ENCODE measurements around the gene KCNJ16.

Gene KCNJ16

DNA sequence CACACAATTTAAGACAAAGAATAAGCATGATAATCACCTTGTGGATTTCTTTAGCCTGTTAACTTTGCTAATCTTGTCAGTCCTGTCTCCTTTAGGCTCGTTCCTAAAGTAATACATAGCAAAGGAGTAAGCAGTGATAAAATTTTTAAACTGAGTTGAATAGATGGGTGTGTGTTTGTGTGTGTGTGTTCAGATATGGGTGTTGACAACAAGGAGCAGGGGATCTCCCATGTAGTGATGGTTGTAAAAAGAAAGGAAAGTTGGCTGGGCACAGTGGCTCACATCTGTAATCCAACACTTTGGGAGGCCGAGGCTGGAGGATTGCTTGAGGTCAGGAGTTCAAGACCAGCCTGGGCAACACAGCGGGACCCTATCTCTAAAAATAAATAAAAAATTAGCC is 49.7 kb downstream of the KCNJ16 start:
- in situ Hi-C loops (cut with MboI; ENCODE audit: low sequenced_read_pairs): no loop called here

DNA sequence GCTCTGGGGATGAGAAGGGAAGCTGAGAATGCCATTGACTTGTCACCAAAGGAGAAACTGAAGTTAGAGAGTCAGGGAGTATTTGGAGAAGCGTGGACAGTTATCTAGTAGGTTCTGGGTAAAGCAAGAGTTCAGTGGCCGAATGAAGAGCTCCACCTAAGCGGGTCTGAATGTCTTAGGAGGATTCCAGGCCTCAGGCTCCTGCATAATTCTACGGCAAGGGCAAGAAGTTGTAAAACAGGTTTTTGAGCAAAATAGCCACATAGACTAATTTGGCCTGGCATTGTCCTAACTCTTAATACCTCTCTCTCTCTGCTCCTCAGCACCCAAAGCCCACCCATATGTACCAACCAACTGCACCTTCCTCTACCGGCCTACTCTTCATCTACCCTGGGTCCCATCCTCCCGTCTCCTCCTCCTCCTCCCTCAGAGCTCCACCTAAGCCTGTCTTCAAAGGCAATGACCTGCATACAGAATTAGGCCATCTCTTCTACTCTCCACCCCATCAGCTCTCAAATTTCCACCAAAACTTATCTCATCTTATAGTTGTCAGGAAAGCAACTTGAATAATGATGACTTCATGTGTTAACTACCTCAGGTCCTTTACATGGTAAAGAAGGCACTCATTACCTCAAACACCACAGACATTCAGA is 52.3 kb downstream of the KCNJ16 start:
- in situ Hi-C loops (cut with MboI; ENCODE audit: low sequenced_read_pairs): no loop called here

DNA sequence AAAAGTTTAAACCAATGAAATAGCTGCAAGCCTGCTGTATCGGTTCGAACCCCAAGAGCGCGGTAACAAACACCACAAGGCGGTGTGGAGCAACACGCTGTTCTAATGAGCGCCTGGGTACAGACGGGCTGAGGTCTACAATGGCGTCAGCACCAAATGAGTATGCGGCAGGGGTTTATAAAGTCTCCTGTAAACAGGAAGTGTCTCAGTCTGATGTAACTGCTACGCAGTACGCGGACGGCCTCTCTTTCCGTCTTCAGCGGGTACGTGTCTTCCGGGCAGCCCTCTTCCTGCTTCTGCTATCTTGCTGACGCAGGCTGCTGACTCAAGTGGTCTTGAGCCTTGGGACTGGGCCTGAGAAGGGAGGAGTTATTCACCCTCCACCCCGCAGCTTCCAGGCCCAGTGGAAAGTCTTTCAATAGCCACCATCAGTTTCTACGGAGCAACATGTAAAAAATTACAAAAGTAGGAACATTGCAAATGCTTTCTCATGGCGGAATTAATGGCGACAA is 53.8 kb downstream of the KCNJ16 start:
- in situ Hi-C loops (cut with MboI; ENCODE audit: low sequenced_read_pairs): no loop called here

DNA sequence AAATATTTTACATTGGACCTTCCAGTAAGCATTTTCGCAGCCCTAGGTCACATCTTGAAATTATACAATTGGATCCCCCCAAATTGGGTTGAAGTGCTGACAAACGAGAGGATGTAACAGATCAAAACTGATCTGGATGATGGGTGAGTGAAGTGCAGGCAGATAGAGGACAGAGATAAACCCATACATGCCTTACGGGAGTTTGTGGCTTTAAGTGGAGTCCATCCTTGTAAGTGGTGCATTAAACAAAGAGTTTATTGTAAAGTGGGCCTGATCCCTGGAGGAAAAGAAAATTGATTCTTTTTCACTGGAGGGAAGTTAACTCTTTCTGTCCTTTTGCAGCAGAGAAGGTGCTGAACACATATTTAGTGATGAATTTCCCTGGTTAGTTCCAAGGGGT is 55.3 kb downstream of the KCNJ16 start:
- in situ Hi-C loops (cut with MboI; ENCODE audit: low sequenced_read_pairs): no loop called here

DNA sequence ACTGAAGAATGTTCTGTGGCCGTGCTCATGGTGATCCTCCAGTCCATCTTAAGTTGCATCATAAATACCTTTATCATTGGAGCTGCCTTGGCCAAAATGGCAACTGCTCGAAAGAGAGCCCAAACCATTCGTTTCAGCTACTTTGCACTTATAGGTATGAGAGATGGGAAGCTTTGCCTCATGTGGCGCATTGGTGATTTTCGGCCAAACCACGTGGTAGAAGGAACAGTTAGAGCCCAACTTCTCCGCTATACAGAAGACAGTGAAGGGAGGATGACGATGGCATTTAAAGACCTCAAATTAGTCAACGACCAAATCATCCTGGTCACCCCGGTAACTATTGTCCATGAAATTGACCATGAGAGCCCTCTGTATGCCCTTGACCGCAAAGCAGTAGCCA is 57.5 kb downstream of the KCNJ16 start:
- in situ Hi-C loops (cut with MboI; ENCODE audit: low sequenced_read_pairs): no loop called here

DNA sequence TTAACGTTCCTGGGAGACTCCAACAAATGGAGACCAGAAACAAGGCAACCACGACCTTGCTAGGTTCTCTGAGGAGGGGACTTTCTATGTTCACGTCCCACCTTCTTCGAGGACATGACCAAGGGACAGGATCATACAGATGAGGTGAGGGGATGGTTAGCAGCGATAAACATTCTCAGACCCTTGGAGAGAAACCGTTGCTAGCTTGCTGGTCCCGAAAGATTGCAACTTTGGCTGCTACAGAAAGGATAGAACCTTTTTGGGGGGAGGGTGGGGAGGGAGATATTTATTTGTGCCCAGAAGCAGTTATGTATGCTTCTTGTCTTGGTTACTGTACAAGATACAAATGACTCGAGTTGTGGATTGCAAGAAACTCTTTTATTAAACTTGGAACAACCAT is 59.0 kb downstream of the KCNJ16 start:
- in situ Hi-C loops (cut with MboI; ENCODE audit: low sequenced_read_pairs): no loop called here

DNA sequence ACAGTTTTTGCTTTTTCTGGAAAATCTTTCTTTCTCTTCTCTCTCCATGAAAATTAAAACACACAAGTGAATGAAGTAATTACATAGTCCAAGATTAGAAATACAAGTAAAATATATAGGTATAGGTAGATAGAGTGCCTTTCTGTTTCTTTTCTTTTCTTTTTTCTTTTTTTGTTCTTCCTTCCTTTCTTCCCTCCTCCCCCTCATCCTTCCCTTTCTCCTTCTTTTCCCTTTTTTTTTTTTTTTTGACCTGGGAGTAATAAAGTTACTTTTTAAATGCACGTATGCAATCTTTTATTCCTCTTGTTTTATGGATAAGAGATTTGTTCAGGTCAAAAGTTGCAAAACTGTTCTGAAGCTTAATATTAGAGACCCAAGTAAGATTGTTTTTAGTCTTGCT is 59.8 kb downstream of the KCNJ16 start:
- in situ Hi-C loops (cut with MboI; ENCODE audit: low sequenced_read_pairs): no loop called here

DNA sequence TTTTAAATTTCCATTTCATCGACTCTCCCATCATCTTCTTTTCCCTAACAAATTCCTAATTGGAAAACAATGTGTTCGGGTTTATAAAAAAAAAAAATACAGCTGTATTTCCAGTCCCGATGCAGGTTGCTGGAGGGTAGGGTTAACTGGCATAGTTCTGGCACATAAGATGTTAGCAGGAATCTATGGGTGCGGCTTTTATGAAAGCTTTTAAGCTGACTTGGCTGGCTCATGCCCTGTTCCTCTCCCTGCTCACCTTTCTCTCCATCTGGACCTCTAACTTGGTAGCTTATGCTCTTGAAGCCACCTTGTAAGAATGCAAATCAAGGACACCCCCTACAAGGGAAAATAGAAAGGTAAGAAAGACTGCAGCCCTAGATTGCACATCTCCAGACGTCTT is 61.1 kb downstream of the KCNJ16 start:
- in situ Hi-C loops (cut with MboI; ENCODE audit: low sequenced_read_pairs): no loop called here

DNA sequence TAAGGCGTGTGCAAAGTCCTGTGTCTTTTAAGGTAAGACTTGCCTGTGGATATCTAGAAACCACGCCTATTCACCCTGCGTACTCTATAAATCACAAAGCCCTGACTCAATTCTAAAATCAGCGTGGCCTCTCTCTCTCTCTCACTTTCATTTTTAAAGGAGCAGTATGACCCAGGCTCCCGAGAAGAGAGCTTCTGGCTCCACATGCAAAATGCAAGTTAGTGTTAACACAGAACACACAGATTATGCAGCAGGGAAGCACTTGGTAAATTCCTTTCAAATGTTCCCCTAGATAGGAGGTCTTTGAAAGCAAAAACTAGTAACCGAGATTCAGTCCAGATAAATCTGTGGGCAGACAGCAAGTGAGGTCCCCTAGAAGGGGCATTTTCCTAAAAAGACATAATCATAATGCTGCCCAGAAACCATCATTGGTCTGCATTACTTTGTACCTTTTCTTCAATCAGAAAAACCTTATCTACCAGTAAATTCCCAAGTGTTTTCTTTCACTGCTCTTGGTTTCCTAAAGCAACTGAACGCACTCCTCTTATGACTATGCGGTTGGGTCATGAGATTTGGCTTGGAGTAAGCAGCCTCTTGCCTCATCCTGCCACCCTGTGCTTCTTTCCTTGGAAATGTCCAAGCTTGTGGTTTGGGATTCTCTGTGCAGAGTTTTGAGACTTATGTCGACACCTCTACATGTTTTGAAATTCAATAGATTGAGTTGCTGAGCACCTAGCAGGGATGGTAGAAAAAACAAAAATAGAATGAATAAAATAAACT is 62.6 kb downstream of the KCNJ16 start:
- in situ Hi-C loops (cut with MboI; ENCODE audit: low sequenced_read_pairs): no loop called here

DNA sequence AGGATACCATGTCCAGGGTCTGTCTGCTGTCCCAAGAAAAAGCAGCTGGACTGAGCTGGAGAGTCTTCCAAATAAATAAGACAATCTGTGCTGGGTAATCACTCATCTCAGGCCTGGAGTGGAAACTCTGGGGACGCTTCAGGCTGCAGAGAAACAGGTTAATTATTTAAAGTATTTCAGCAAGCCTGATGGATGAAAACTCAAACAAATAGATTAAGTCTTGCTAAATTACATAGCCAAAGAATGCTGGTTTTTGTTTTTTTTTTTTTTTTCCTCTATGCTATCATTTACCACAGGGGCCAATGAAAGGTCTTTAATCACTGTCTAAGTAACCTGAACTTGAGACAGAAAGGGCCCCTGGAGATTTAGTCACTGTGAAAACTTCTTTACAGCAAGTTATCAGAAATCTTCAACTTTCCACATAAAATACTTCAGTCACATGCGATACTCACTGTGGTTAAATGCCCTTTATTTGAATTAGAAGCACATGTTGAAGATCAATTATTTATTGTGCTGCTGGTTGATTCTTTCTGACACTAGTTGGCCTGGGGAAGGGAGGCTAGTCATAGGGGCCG is 63.4 kb downstream of the KCNJ16 start:
- in situ Hi-C loops (cut with MboI; ENCODE audit: low sequenced_read_pairs): no loop called here

DNA sequence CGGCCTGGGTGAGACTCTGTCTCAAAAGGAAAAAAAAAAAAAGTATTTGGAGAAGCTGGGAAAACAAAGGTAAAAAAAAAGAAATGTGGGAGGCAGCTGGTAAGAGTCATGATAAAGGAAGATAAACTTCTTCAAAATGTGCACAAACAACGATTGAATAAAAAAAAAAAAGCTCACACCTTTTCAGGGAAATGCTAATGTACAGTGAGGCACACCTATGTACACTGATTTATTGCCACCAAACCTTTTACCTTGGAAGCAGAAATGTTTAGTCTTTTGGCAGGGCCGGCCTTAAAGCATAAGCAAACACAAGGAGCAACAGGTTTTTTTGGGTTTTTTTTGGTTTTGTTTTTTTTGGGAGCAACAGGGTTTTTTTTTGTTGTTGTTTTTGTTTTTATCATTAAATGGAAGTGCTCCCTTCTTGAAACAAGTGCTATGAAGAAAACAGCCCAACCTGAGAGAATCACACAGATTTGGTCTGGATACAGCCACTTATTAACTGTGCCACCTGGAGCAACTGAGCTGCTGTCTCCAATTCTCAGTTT is 64.5 kb downstream of the KCNJ16 start:
- in situ Hi-C loops (cut with MboI; ENCODE audit: low sequenced_read_pairs): no loop called here

DNA sequence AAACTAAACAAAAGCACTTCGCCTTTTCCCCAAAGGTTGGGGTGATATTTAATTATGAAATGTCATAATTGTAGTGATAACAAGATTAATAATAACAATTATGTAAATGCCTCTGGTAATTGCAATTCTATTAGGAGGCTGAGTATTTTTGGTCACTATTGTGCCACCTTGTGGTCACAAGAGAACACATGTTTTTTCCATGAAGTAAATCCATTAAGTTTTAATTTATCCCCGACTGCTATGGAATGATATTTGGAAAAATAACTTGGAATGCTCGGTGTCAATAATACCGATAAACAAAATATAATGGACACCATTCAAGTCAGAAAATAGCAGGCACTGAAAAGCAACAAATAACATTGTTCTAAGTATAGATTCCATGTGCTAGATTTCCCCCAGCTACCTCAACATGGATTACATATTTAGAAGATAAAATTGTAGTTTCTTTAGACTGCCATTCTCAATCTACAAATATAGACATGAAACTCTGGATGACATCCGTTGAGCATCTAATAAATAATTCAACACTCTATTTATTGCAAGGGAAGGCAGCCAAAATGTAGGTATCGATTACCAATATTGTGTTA is 69.3 kb downstream of the KCNJ16 start:
- in situ Hi-C loops (cut with MboI; ENCODE audit: low sequenced_read_pairs): no loop called here

DNA sequence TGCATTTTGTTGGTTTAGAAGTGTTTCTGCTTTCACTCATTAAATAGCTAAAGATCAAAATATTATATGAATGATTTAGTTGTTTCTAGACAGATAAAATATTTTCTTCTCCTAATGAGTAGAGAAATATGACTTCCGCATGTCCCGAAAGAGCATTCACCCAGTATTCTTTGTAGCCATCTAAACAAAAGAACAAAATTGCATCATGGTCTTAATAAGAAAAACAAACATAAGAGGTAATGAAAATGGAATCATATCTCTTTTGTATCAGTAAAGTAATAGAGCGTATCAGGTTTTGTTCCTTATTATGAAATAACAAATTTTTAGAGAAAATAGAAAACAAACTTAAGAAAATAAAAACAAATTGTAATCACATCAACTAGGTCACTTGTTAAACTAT is 78.2 kb downstream of the KCNJ16 start:
- in situ Hi-C loops (cut with MboI; ENCODE audit: low sequenced_read_pairs): no loop called here

DNA sequence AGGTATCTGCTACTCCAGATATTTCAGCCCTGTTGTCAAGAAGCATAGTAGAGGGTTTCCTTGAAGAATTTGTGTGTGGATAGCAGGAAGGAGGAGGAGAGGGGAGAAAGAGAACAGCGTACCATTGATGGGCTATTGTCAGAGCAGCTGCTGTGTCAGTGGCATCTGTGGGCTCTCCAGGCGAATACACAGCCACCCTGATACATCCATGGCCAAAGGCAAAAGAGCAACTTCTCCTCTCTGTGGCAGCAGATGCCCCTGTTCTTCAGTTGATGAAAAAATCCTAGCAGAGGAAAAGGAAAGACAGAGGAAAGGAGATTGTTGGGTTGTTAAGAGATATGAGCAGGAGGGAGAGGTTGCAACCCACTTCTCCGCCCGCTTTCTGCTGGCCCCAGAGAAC is 82.1 kb downstream of the KCNJ16 start:
- in situ Hi-C loops (cut with MboI; ENCODE audit: low sequenced_read_pairs): no loop called here

DNA sequence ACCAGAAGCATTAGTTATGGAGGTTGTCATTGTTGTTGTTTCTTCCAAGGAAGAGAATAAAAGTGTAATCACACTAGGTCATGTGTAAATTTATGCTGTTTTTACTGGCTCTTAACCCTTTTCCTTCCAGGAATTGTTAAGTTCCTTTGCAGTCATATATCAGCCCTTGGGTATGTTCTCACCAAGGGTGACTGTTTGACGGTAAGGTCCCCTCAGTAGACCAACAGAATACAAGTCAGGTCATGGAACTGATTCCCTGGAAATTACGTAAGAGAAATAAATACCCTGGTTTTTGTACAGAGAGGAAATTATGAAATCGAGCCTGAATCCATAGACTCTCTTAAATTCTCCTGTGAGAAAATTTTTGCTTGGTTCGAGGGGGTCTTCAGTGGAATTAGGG is 83.2 kb downstream of the KCNJ16 start:
- in situ Hi-C loops (cut with MboI; ENCODE audit: low sequenced_read_pairs): no loop called here

DNA sequence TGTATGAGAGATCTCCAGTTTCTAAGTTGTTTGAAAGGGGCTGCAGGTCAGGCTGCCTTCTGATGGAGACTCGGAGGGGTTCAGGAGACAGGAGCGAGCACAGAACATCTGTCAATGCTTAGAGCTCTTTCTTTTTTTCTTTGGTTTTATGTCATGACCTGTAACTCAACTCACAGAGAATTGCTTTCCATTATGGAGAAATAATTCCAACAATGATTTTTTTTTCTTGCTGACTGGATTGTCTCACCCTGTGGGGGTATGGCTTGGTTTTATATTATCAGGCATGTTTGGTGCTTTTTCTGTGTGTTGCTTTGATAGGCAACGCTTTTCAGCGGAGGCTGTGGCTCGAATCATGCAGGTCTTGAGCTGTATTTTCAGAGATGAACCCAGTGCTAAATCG is 83.6 kb downstream of the KCNJ16 start:
- in situ Hi-C loops (cut with MboI; ENCODE audit: low sequenced_read_pairs): no loop called here

DNA sequence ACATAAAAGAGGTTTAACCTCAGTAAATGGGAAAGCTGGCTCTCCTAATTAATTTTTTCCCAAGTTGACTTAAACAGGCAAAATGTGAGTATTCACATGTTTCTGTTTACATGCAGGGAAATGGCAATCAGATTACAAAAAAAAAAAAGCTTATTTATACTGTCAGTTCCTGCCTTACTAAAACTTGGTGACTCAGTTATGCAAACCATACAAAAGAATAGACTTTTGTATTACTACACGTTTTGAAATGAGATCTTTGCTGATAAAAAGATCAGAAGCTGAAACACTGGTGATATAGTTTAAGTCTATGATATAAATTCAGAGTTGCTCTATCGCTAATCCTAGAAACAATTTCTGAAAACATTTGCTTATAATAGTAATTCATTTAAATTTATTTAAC is 85.0 kb downstream of the KCNJ16 start:
- in situ Hi-C loops (cut with MboI; ENCODE audit: low sequenced_read_pairs): no loop called here

DNA sequence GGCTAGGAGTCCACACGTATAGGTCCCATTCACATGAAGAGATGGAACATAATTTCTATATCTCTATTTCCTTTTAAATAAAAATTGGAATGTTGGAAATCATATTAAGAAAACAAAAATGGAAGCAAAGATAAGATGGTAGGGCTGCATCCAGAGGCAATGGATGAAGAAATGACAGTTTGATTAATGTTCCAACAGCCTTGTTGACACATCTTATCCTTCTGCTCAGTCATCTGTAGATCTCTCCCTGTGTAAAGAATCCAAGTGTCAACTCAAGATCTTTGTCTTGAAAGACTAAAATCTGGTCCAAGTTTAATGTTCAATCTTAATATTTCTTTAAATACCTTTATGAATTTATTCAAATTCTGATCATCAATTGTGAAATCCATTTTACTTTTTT is 86.5 kb downstream of the KCNJ16 start:
- in situ Hi-C loops (cut with MboI; ENCODE audit: low sequenced_read_pairs): no loop called here

DNA sequence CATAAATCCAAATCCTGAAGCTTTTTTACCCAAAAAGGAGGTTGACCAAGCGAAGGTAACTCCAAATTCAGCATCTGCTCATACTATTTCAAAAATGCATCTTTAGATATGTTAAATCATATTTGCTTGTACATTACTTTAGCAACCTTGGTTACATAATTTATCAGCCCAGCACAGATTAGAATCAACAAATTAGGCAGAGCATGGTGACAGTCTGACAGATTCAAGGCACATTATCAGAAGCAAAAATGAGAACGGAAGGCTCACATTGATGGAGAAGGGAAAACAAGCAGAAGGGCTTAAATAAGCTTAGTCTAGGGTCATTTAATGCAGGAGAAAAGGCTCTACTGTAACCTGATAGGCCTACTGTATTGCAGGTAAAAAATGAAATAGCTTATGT is 90.4 kb downstream of the KCNJ16 start:
- in situ Hi-C loops (cut with MboI; ENCODE audit: low sequenced_read_pairs): no loop called here

DNA sequence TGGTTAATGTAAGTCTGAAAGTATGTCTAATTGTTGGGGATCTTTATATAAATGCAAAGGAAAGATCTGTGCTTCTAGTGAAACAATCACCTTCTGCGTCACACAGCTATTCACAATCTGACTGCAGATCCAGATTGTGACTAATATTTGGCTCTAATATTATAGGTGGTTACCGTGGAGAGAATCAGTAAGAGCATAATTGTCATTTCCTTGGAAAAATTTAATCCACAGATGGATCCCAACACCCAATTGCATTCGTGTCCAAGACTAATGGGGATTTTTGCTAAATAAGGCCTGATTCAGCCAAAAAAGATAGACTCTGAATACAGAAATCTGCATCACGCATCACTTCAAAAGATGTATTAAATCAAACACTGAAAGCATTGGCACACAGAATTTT is 91.6 kb downstream of the KCNJ16 start:
- in situ Hi-C loops (cut with MboI; ENCODE audit: low sequenced_read_pairs): no loop called here
